IMR-90 (cell line): ENCODE results near the gene ZNF385B. TPM values are rescaled to one million over a fixed set of nuclear protein-coding genes. Genes with fewer than 3 reads are reported as not detected.

Experiments used
- ATAC-seq: fragments of 200-7000 bp; cut with Tn5 transposase; 2 replicates; pipeline ENCODE4 v1.9.1; 2020; ENCODE audit warnings: low read depth, mild to moderate bottlenecking, moderate library complexity
- BruUV-seq: library from RNA; stranded (reverse); fragments of 400-500 nt; replicated peaks from 2 replicates; lab custom pipeline; 2021; lab: Mats Ljungman, UMichigan
- CTCF ChIA-PET: fragments of 300-600 bp; formaldehyde crosslinking; extraction: SDS; loops from one replicate; lab custom pipeline; 2021; ENCODE audit warnings: antibody characterized with exemption; lab: Yijun Ruan, JAX
- POLR2A ChIA-PET: fragments of 300-600 bp; sonication (Branson Sonifier 250); formaldehyde crosslinking; loops from one replicate; lab custom pipeline; 2022; ENCODE audit warnings: antibody characterized with exemption; ENCODE audit not compliant: unreplicated experiment; lab: Charles Lee
- DNase-seq: peaks from one replicate; pipeline ENCODE4 v3.0.0; 2013
- H2AFZ ChIP-seq: replicated peaks from 2 replicates; pipeline ENCODE3; 2013; ENCODE audit warnings: low read length, mild to moderate bottlenecking; ENCODE audit not compliant: poor library complexity
- H2AK5ac ChIP-seq: 2 replicates; pipeline ENCODE4 v1.6.1; 2013; ENCODE audit warnings: low read depth, low read length, inconsistent platforms
- H2AK9ac ChIP-seq: replicated peaks from 2 replicates; pipeline ENCODE3; 2013; ENCODE audit warnings: mild to moderate bottlenecking, low read depth, low read length, moderate library complexity; ENCODE audit not compliant: poor library complexity
- H2BK120ac ChIP-seq: 2 replicates; pipeline ENCODE4 v1.6.1; 2013; ENCODE audit warnings: low read depth, low read length, inconsistent platforms
- H2BK15ac ChIP-seq: 3 replicates; pipeline ENCODE4 v1.6.1; 2013; ENCODE audit warnings: low read depth, low read length, inconsistent platforms
- H2BK20ac ChIP-seq: 2 replicates; pipeline ENCODE4 v1.6.1; 2013; ENCODE audit warnings: low read depth, mild to moderate bottlenecking, inconsistent platforms, low read length, moderate library complexity
- H2BK5ac ChIP-seq: 2 replicates; pipeline ENCODE4 v1.6.1; 2013; ENCODE audit warnings: mild to moderate bottlenecking, low read depth, low read length, inconsistent platforms; ENCODE audit not compliant: poor library complexity, severe bottlenecking
- H3K14ac ChIP-seq: replicated peaks from 2 replicates; pipeline ENCODE4 v1.6.1; 2013; ENCODE audit warnings: low read depth, low read length, inconsistent platforms
- H3K18ac ChIP-seq: 2 replicates; pipeline ENCODE4 v1.6.1; 2013; ENCODE audit warnings: low read depth, low read length, control low read depth
- H3K23ac ChIP-seq: 2 replicates; pipeline ENCODE4 v1.6.1; 2013; ENCODE audit warnings: low read depth, low read length, inconsistent platforms
- H3K27ac ChIP-seq: 2 replicates; pipeline ENCODE4 v1.5.1; 2013; ENCODE audit warnings: mild to moderate bottlenecking, control low read depth, low read length; ENCODE audit not compliant: insufficient read depth
- H3K27me3 ChIP-seq: 2 replicates; pipeline ENCODE4 v1.6.1; 2013; ENCODE audit warnings: low read length; ENCODE audit not compliant: control insufficient read depth, insufficient read depth
- H3K36me3 ChIP-seq: 2 replicates; pipeline ENCODE4 v1.6.1; 2013; ENCODE audit warnings: low read length, mixed read lengths; ENCODE audit not compliant: control insufficient read depth, insufficient read depth
- H3K4ac ChIP-seq: 2 replicates; pipeline ENCODE4 v1.6.1; 2013; ENCODE audit warnings: low read depth, low read length, inconsistent platforms
- H3K4me1 ChIP-seq: 2 replicates; pipeline ENCODE4 v1.6.1; 2013; ENCODE audit warnings: low read length, mixed read lengths; ENCODE audit not compliant: control insufficient read depth, insufficient read depth
- H3K4me2 ChIP-seq: 2 replicates; pipeline ENCODE4 v1.6.1; 2013; ENCODE audit warnings: low read depth, mild to moderate bottlenecking, control low read depth, low read length, moderate library complexity
- H3K4me3 ChIP-seq: 2 replicates; pipeline ENCODE4 v1.5.1; 2013; ENCODE audit warnings: low read depth, mild to moderate bottlenecking, control low read depth, low read length, moderate library complexity; ENCODE audit not compliant: insufficient read depth
- H3K56ac ChIP-seq: 2 replicates; pipeline ENCODE4 v1.6.1; 2013; ENCODE audit warnings: low read length, inconsistent platforms; ENCODE audit not compliant: insufficient read depth; ENCODE audit errors: extremely low read depth
- H3K79me1 ChIP-seq, 2 experiments: 2 replicates each; pipeline ENCODE4 v1.6.1; 2013; ENCODE audit warnings: low read length in 2 of 2, inconsistent platforms in 1 of 2, low read depth in 1 of 2
- H3K9ac ChIP-seq: 2 replicates; pipeline ENCODE4 v1.6.1; 2013; ENCODE audit warnings: low read depth, low read length, control low read depth
- H3K9me1 ChIP-seq: 2 replicates; pipeline ENCODE4 v1.6.1; 2013; ENCODE audit warnings: low read length, inconsistent platforms; ENCODE audit not compliant: insufficient read depth
- H3K9me3 ChIP-seq: 2 replicates; pipeline ENCODE4 v1.6.1; 2013; ENCODE audit warnings: low read length; ENCODE audit not compliant: control insufficient read depth, insufficient read depth
- H4K20me1 ChIP-seq: 2 replicates; pipeline ENCODE4 v1.6.1; 2013; ENCODE audit warnings: low read length, inconsistent platforms; ENCODE audit not compliant: insufficient read depth
- H4K5ac ChIP-seq: 2 replicates; pipeline ENCODE4 v1.6.1; 2013; ENCODE audit warnings: mild to moderate bottlenecking, low read depth, low read length, control low read depth
- H4K8ac ChIP-seq, 2 experiments: 2 replicates each; pipeline ENCODE4 v1.6.1; 2013; ENCODE audit warnings: low read depth in 2 of 2, low read length in 2 of 2, control low read depth in 1 of 2, inconsistent platforms in 1 of 2
- H4K91ac ChIP-seq: 2 replicates; pipeline ENCODE4 v1.6.1; 2013; ENCODE audit warnings: low read depth, low read length, inconsistent platforms; ENCODE audit not compliant: insufficient read depth
- FOS ChIP-seq: fragments of 150-350 bp; IDR thresholded peaks from 2 replicates; pipeline ENCODE4 v1.6.1; 2016; ENCODE audit warnings: low read depth, low read length
- NFE2L2 ChIP-seq: fragments of 150-350 bp; IDR thresholded peaks from 2 replicates; pipeline ENCODE4 v1.6.1; 2016; ENCODE audit warnings: low read depth, mild to moderate bottlenecking, low read length
- RAD21 ChIP-seq: IDR thresholded peaks from 2 replicates; pipeline ENCODE4 v1.6.1; 2012; ENCODE audit warnings: low read length, improper control_type of control experiment
- RCOR1 ChIP-seq: IDR thresholded peaks from 2 replicates; pipeline ENCODE4 v1.6.1; 2012; ENCODE audit warnings: mild to moderate bottlenecking, low read length, improper control_type of control experiment; ENCODE audit not compliant: insufficient replicate concordance
- WGBS, 2 experiments: methylation state at CpG; one replicate each; pipeline versions ENCODE4 v1.1.5 to v1.1.7; 2013; ENCODE audit warnings: missing lambda C conversion rate in 2 of 2; ENCODE audit not compliant: insufficient read length in 1 of 2; ENCODE audit errors: extremely low coverage in 2 of 2; 5-methylcytosine and 5-hydroxymethylcytosine counted together
- dilution Hi-C: fragments of 300-500 bp; cut with HindIII; formaldehyde crosslinking; loops from one replicate; pipeline ENCODE4 v1.14.3; 2018; ENCODE audit warnings: low sequenced_read_pairs; ENCODE audit not compliant: unreplicated experiment
- in situ Hi-C: fragments of 300-500 bp; cut with MboI; formaldehyde crosslinking; loops from 3 replicates; pipeline ENCODE4 v1.14.3; 2019; ENCODE audit warnings: low sequenced_read_pairs, inconsistent platforms, mixed read lengths
- intact Hi-C: fragments of 100-400 bp; cut with micrococcal nuclease; formaldehyde crosslinking; loops from 2 replicates; pipeline ENCODE4 v1.10.0; 2022
- polyA plus RNA-seq, 3 experiments: library from polyadenylated mRNA; depleted of rRNA; stranded (reverse); fragments of >200 nt; gene quantifications; 2 replicates each; pipeline ENCODE4 v1.2.3, GENCODE V29; 2012; ENCODE audit warnings: low replicate concordance in 1 of 3
- total RNA-seq: library from RNA; depleted of rRNA; stranded (reverse); fragments of >200 nt; gene quantifications from 2 replicates; pipeline ENCODE4 v1.2.3, GENCODE V29; 2012

The ZNF385B gene
- total and polyA plus RNA-seq, 2 of the 4 experiments (the other 2 are of a cell fraction) = not detected

GRCh38 chr2:179434357-179434756 lies 427.1 kb downstream of the ZNF385B start:
- BruUV-seq = no TSS peak
- no peak overlapping the region for H3K27ac ChIP-seq
- no peak overlapping the region for H3K4me2 ChIP-seq
- dilution Hi-C loops = no loop called here
- no peaks in the 10 kb centered on the region for H3K4me1 ChIP-seq
- no peak overlapping the region for H3K4me3 ChIP-seq
- H2BK120ac ChIP-seq = no peak overlapping the region
- no peaks in the 10 kb centered on the region for H3K36me3 ChIP-seq
- no peak for DNase-seq
- ATAC-seq = no peak
- CTCF ChIA-PET = interaction anchor here (1.0 to 1.2 kb wide), 2 partner anchors 12 to 311 kb away, joined by 3 to 4 read pairs; no protein-coding TSS in a partner anchor
- no peak overlapping the region for H3K9ac ChIP-seq
- TF ChIP-seq RCOR1 = no peak
- no peak for TF ChIP-seq NFE2L2
- TF ChIP-seq FOS = no peak
- no peak for TF ChIP-seq RAD21
- no peak overlapping the region for H2BK20ac ChIP-seq
- H4K20me1 ChIP-seq = no peaks in the 10 kb centered on the region
- H3K23ac ChIP-seq = no peak overlapping the region
- H3K14ac ChIP-seq = no peak overlapping the region
- H3K79me1 ChIP-seq = no peaks in the 10 kb centered on the region
- H2AK9ac ChIP-seq = no peak overlapping the region
- no peaks in the 10 kb centered on the region for H3K9me3 ChIP-seq
- H3K4ac ChIP-seq = no peak overlapping the region
- H4K8ac ChIP-seq = no peak overlapping the region
- no peak overlapping the region for H2BK5ac ChIP-seq
- in situ Hi-C loops = no loop called here
- no peak overlapping the region for H4K91ac ChIP-seq
- WGBS, 2 experiments = no CpG with 5 or more reads among the region's 1 CpG
- POLR2A ChIA-PET = no interaction called here
- H3K27me3 ChIP-seq = no peaks in the 10 kb centered on the region
- H3K9me1 ChIP-seq = no peaks in the 10 kb centered on the region
- H4K5ac ChIP-seq = no peak overlapping the region
- no peak overlapping the region for H2AK5ac ChIP-seq
- intact Hi-C loops = no loop called here
- no peak overlapping the region for H2AFZ ChIP-seq
- H3K56ac ChIP-seq = no peak overlapping the region
- H3K18ac ChIP-seq = no peak overlapping the region
- no peak overlapping the region for H2BK15ac ChIP-seq
